HG02970 (cell line): ENCODE data around the gene PARS2.

Source experiments
- ATAC-seq: cut with Tn5 transposase; IDR thresholded peaks from one replicate; pipeline ENCODE4 v1.9.1; 2021; ENCODE audit warnings: mild to moderate bottlenecking, moderate library complexity, moderate number of reproducible peaks; ENCODE audit not compliant: unreplicated experiment, low FRiP score

The PARS2 gene

GRCh38 chr1:54764133-54764921 is at the start of gene PARS2:
Gene PARS2 (minus strand): TSS chr1:54764523. CDS start chr1:54759161, 5,362 bp downstream.
- peak; percentile 97 for ATAC-seq

GRCh38 chr1:54814126-54814498 is 49.8 kb upstream of the PARS2 start:
- no peak for ATAC-seq

GRCh38 chr1:54813485-54814125 is 49.3 kb upstream of the PARS2 start:
- ATAC-seq, result no peak

GRCh38 chr1:54812801-54813484 is 48.6 kb upstream of the PARS2 start:
- ATAC-seq, result no peak

- no peak for ATAC-seq
Measured at GRCh38 chr1:54811739-54812655, 47.7 kb upstream of the PARS2 start.

- no peak for ATAC-seq
Measured at GRCh38 chr1:54811066-54811465, 46.7 kb upstream of the PARS2 start.

GRCh38 chr1:54810153-54810942 is 46.0 kb upstream of the PARS2 start:
- peak; percentile 65 for ATAC-seq

GRCh38 chr1:54809496-54810074 is 45.3 kb upstream of the PARS2 start:
- no peak for ATAC-seq

- no peak for ATAC-seq
Measured at GRCh38 chr1:54808443-54809207, 44.3 kb upstream of the PARS2 start.

GRCh38 chr1:54807756-54808155 is 43.4 kb upstream of the PARS2 start:
- ATAC-seq, result no peak

- no peak for ATAC-seq
Measured at GRCh38 chr1:54806931-54807611, 42.7 kb upstream of the PARS2 start.

- no peak for ATAC-seq
Measured at GRCh38 chr1:54805981-54806381, 41.7 kb upstream of the PARS2 start.

GRCh38 chr1:54805466-54805865 is 41.1 kb upstream of the PARS2 start:
- ATAC-seq, result no peak

- no peak for ATAC-seq
Measured at GRCh38 chr1:54804471-54805132, 40.3 kb upstream of the PARS2 start.

- no peak for ATAC-seq
Measured at GRCh38 chr1:54803761-54804470, 39.6 kb upstream of the PARS2 start.

- ATAC-seq, result peak; percentile 61
Measured at GRCh38 chr1:54800899-54801759, 36.8 kb upstream of the PARS2 start, which contains the start of gene TTC22. Gene TTC22 (minus strand): TSS chr1:54801323. CDS start chr1:54801163, 160 bp downstream.
